HepG2 (cell line): Measurements from ENCODE around the gene KRT76.

ENCODE experiments used
- SMC3 ChIP-seq: IDR thresholded peaks from 2 replicates; pipeline ENCODE4 v1.6.1; 2011; ENCODE audit warnings: low read length, improper control_type of control experiment
- ZBTB21 ChIP-seq: sonication (generic); formaldehyde crosslinking; IDR thresholded peaks from 2 replicates; pipeline ENCODE4 v1.4.0; 2020; ENCODE audit warnings: missing genetic modification reagents
- ZFX ChIP-seq: sonication (generic); formaldehyde crosslinking; IDR thresholded peaks from 2 replicates; pipeline ENCODE4 v1.4.0; 2020; ENCODE audit warnings: mild to moderate bottlenecking, low read depth, missing genetic modification reagents, moderate library complexity
- ZSCAN31 ChIP-seq: sonication (generic); formaldehyde crosslinking; IDR thresholded peaks from 2 replicates; pipeline ENCODE4 v1.5.0; 2020; ENCODE audit warnings: low read depth, mild to moderate bottlenecking, missing genetic modification reagents
- TF ChIP-seq, protein P1 (sequence below): sonication (generic); formaldehyde crosslinking; IDR thresholded peaks from 2 replicates; pipeline ENCODE4 v1.5.0; 2020; ENCODE audit warnings: mild to moderate bottlenecking, missing genetic modification reagents, moderate library complexity

- no peak for TF ChIP-seq SMC3
- TF ChIP-seq, protein P1, sequence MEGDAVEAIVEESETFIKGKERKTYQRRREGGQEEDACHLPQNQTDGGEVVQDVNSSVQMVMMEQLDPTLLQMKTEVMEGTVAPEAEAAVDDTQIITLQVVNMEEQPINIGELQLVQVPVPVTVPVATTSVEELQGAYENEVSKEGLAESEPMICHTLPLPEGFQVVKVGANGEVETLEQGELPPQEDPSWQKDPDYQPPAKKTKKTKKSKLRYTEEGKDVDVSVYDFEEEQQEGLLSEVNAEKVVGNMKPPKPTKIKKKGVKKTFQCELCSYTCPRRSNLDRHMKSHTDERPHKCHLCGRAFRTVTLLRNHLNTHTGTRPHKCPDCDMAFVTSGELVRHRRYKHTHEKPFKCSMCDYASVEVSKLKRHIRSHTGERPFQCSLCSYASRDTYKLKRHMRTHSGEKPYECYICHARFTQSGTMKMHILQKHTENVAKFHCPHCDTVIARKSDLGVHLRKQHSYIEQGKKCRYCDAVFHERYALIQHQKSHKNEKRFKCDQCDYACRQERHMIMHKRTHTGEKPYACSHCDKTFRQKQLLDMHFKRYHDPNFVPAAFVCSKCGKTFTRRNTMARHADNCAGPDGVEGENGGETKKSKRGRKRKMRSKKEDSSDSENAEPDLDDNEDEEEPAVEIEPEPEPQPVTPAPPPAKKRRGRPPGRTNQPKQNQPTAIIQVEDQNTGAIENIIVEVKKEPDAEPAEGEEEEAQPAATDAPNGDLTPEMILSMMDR (CRISPR knock-in tag), result no peak
- TF ChIP-seq ZFX (CRISPR knock-in tag), result no peak
- TF ChIP-seq ZBTB21 (CRISPR knock-in tag), result no peak
- no peak for TF ChIP-seq ZSCAN31 (CRISPR knock-in tag)
These were observed 37.0 kb upstream of the KRT76 start, which contains the start of gene KRT4 for GRCh38 chr12:52813885-52814709.
